Kidney epithelial cell (primary cell): ENCODE results near the gene GNA15. TPM values are rescaled to one million over a fixed set of nuclear protein-coding genes. Genes with fewer than 3 reads are reported as not detected.

Source experiments
- DNase-seq: peaks from one replicate; pipeline ENCODE4 v3.0.0-alpha.2; 2010; ENCODE audit warnings: low read depth
- H3K27me3 ChIP-seq: 2 replicates; pipeline ENCODE4 v1.6.0; 2011; ENCODE audit warnings: low read length; ENCODE audit not compliant: control insufficient read depth, insufficient read depth
- H3K36me3 ChIP-seq: 2 replicates; pipeline ENCODE4 v1.5.1; 2011; ENCODE audit warnings: low read length; ENCODE audit not compliant: control insufficient read depth, insufficient read depth
- H3K4me3 ChIP-seq: 2 replicates; pipeline ENCODE4 v1.5.1; 2011; ENCODE audit warnings: low read depth, mild to moderate bottlenecking, control low read depth, low read length
- total RNA-seq: library from RNA; depleted of rRNA; stranded (reverse); fragments of >200 nt; gene quantifications from 2 replicates; pipeline ENCODE4 v1.2.3, GENCODE V29; 2015
- TF ChIP-seq, protein P1 (sequence below): IDR thresholded peaks from 2 replicates; pipeline ENCODE4 v1.5.1; 2011; ENCODE audit warnings: mild to moderate bottlenecking, moderate library complexity, low read length, control low read depth, inconsistent platforms; ENCODE audit not compliant: insufficient read depth, poor library complexity, severe bottlenecking

Gene GNA15
- total RNA-seq, 1 donor from 2014 or later = 2.3 TPM

DNA sequence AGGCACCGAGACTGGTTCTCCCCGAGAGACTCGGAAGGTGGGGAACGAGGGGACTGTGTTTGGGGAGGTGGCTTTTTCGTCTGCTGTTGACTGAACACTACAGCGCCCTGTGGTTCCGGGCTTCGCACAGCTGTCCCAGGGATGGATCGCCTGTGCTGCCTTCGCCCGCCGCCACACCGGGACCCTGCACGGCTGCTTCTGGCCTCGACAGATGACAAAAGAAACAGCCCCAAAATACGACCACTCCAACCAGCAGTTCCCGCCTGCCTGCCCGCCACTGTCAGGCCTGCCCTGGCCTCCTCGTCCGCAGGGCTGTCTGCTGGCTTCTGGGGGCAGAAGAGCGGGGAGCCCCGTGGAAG, 13.3 kb upstream of the GNA15 start:
- TF ChIP-seq, protein P1, sequence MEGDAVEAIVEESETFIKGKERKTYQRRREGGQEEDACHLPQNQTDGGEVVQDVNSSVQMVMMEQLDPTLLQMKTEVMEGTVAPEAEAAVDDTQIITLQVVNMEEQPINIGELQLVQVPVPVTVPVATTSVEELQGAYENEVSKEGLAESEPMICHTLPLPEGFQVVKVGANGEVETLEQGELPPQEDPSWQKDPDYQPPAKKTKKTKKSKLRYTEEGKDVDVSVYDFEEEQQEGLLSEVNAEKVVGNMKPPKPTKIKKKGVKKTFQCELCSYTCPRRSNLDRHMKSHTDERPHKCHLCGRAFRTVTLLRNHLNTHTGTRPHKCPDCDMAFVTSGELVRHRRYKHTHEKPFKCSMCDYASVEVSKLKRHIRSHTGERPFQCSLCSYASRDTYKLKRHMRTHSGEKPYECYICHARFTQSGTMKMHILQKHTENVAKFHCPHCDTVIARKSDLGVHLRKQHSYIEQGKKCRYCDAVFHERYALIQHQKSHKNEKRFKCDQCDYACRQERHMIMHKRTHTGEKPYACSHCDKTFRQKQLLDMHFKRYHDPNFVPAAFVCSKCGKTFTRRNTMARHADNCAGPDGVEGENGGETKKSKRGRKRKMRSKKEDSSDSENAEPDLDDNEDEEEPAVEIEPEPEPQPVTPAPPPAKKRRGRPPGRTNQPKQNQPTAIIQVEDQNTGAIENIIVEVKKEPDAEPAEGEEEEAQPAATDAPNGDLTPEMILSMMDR = no peak
- no peaks in the 10 kb centered on the region for H3K27me3 ChIP-seq
- no peak overlapping the region for H3K4me3 ChIP-seq
- DNase-seq = no peak
- no peaks in the 10 kb centered on the region for H3K36me3 ChIP-seq

DNA sequence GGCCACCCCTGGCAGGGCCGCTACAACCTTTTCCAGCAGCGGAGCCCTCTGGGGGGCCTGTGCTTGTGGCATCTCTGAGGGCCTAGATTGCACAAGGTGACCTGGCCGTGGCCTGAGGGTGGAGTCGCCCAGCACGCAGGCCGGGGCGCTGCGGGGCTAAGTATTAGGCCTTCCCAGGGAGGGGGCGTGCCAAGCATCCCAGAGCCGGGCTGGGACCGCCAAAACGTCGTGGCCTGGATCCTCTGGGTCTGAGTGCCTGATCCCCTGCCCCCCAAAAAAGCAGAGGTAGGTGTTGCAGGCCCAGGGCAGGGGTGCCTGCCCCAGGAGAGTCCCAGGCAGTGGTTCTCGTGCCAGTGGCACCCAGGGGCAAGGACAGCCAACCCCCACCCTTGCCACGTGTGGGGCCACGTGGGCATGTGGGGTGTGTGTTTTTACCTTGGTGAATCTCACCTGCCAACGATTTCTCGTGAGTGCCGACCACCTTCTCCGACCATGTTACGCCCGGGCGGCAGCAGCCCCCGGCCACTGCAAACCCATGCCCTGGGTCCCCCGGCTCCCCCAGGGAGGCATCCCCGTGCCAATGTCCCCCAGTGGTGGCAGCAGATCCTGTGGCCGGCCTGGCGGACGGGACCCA, 12.6 kb upstream of the GNA15 start:
- TF ChIP-seq, protein P1 = no peak
- Histone ChIP-seq H3K4me3 (no peak overlapping the region), H3K27me3 (no peaks in the 10 kb centered on the region), H3K36me3 (no peaks in the 10 kb centered on the region)
- no peak for DNase-seq

DNA sequence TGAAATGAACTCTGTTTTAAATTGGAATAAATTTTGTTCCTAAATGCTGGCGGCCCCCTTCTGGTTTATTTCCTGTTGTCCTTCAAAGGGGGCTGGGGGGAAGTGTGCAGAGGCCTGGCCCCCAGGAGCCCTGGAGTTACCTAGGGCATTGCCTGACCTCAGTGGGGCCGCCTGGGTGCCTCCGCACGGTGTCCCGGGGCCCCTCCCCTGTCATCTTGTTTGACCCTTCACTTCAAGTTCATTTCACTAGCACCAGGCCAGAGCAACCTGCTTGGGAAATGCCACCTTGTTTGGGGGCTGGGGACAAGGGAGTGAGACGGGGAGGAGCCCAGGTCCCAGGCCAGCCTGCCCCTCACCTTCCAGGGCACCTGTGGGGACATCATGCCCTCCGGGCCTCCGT, 11.9 kb upstream of the GNA15 start:
- Histone ChIP-seq H3K36me3 (no peaks in the 10 kb centered on the region), H3K4me3 (no peak overlapping the region), H3K27me3 (no peaks in the 10 kb centered on the region)
- DNase-seq = no peak
- TF ChIP-seq, protein P1 = no peak

DNA sequence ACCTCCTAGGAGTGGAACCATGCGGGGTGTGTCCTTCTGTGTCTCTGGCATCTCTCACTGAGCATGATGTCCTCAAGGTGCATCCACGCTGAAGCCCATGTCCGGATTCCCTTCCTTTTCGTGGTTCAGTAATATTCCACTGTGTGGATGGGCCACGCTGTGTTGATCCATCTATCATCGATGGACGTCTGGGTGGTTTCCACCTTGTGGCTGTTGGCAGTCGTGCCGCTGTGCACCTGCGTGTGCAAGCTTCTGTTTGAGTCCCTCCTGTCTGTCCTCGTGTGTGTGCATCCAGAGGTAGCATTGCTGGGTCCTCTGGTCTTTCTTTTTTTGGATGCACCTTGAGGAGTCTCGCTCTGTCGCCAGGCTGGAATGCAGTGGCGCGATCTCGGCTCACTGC, 11.2 kb upstream of the GNA15 start:
- no peak for DNase-seq
- Histone ChIP-seq H3K27me3 (no peaks in the 10 kb centered on the region), H3K4me3 (no peak overlapping the region), H3K36me3 (no peaks in the 10 kb centered on the region)
- TF ChIP-seq, protein P1 = no peak

DNA sequence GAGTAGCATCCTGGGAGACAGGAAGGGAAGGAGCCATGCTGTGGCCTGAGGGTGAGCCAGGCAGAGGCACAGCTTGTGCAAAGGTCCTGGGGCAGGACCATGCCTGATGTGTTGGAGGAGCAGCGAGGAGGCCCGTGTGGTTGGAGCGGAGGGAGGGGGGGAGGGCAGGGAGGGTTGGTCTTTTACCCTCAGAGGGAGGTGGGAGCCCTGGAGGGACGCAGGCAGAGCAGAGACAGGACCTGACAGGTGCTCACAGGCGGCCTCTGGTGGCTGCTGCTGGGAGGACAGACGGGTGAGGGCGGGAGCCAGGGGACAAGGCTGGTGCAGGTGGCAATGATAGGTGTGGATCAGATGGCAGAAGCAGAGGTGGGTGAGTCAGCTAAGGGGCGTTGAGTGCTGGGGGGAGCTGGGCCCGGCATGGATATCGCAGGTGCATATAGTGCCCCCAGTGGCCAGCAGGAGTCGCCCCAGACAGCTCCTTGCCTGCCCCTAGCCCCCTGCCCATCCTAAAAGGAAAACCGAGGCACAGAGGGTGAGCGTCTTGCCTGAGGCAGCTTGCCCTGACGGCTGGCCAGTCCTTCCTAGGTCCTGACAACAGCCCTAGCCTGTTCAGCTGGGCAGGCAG, 9.8 kb upstream of the GNA15 start:
- no peaks in the 10 kb centered on the region for H3K27me3 ChIP-seq
- DNase-seq = no peak
- H3K36me3 ChIP-seq = no peaks in the 10 kb centered on the region
- H3K4me3 ChIP-seq = no peak overlapping the region
- TF ChIP-seq, protein P1 = peak; percentile 90

DNA sequence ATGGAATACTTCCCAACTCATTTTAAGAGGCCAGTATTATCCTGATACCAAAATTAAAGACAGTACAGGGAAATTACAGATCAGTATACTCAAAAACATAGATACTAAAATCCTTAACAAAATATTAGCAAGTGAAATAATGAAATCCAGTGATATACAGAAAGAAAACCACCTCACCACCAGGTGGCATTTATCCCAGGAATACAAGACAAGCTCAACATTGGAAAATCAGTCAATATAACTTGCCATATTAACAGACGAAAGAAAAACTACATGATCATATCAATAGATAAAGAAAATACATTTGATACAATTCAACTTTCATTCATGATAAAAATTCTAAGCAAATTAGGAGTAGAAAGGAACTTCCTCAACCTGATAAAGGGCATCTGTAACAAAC, 6.7 kb upstream of the GNA15 start:
- TF ChIP-seq, protein P1 = peak; percentile 48
- H3K27me3 ChIP-seq = no peaks in the 10 kb centered on the region
- no peak for DNase-seq
- H3K4me3 ChIP-seq = no peak overlapping the region
- no peaks in the 10 kb centered on the region for H3K36me3 ChIP-seq
